ENCODE data around the gene ZNF516. TPM values are rescaled to one million over a fixed set of nuclear protein-coding genes. Genes with fewer than 3 reads are reported as not detected.

ZNF516 gene
- total RNA-seq, 6 experiments from 2014 or later: 34.6 to 52.2 (median 42.2) TPM

GRCh38 chr18:76318607-76319006, 176.4 kb downstream of the ZNF516 start:
- Mint-ChIP-seq H3K4me3 (no peak overlapping the region), H3K27me3 (ENCODE audit: insufficient read depth) (no peaks in the 10 kb centered on the region)

GRCh38 chr18:76317136-76317535, 177.9 kb downstream of the ZNF516 start:
- Mint-ChIP-seq H3K27ac (no peak overlapping the region), H3K36me3 (ENCODE audit: low read depth) (no peaks in the 10 kb centered on the region), H3K4me1 (ENCODE audit: low read depth) (no peaks in the 10 kb centered on the region), H3K9me3 (no peaks in the 10 kb centered on the region), H3K4me3 (no peak overlapping the region), H3K27me3 (ENCODE audit: insufficient read depth) (peaks cover 2% of the 10 kb centered on the region)
- no peak for DNase-seq
- TF ChIP-seq CTCF (IDR thresholded peaks at IDR 0.05): no peak

More at GRCh38 chr18:76318607-76319006, 176.4 kb downstream of the ZNF516 start:
- Mint-ChIP-seq H3K27ac (no peak overlapping the region), H3K36me3 (ENCODE audit: low read depth) (no peaks in the 10 kb centered on the region), H3K9me3 (no peaks in the 10 kb centered on the region), H3K4me1 (ENCODE audit: low read depth) (no peaks in the 10 kb centered on the region)
- TF ChIP-seq CTCF (IDR thresholded peaks at IDR 0.05): no peak
- DNase-seq: no peak

GRCh38 chr18:76315722-76316230, 179.3 kb downstream of the ZNF516 start:
- no peak for DNase-seq
- Mint-ChIP-seq H3K4me3 (no peak overlapping the region), H3K9me3 (no peaks in the 10 kb centered on the region), H3K27me3 (ENCODE audit: insufficient read depth) (peaks cover 7% of the 10 kb centered on the region), H3K27ac (no peak overlapping the region), H3K36me3 (ENCODE audit: low read depth) (no peaks in the 10 kb centered on the region), H3K4me1 (ENCODE audit: low read depth) (no peaks in the 10 kb centered on the region)
- TF ChIP-seq CTCF (IDR thresholded peaks at IDR 0.05): no peak

GRCh38 chr18:76314496-76314895, 180.5 kb downstream of the ZNF516 start:
- DNase-seq: no peak
- Mint-ChIP-seq H3K4me1 (ENCODE audit: low read depth) (no peaks in the 10 kb centered on the region), H3K9me3 (no peaks in the 10 kb centered on the region), H3K4me3 (no peak overlapping the region), H3K27ac (no peak overlapping the region), H3K36me3 (ENCODE audit: low read depth) (no peaks in the 10 kb centered on the region), H3K27me3 (ENCODE audit: insufficient read depth) (peaks cover 10% of the 10 kb centered on the region)
- TF ChIP-seq CTCF (IDR thresholded peaks at IDR 0.05): no peak

GRCh38 chr18:76314015-76314414, 181.0 kb downstream of the ZNF516 start:
- TF ChIP-seq CTCF (IDR thresholded peaks at IDR 0.05): no peak
- H3K27ac Mint-ChIP-seq: no peak overlapping the region
- no peaks in the 10 kb centered on the region for H3K36me3 Mint-ChIP-seq (ENCODE audit: low read depth)
- no peaks in the 10 kb centered on the region for H3K9me3 Mint-ChIP-seq
- DNase-seq: no peak
- peaks cover 10% of the 10 kb centered on the region for H3K27me3 Mint-ChIP-seq (ENCODE audit: insufficient read depth)
- H3K4me1 Mint-ChIP-seq (ENCODE audit: low read depth): no peaks in the 10 kb centered on the region
- H3K4me3 Mint-ChIP-seq: no peak overlapping the region

All from HFFc6 (cell line).